Heart right ventricle (tissue), 16 donors: Measurements from ENCODE around the gene GOLGA2. TPM values are rescaled to one million over a fixed set of nuclear protein-coding genes. Genes with fewer than 3 reads are reported as not detected.

ENCODE experiments used
- ATAC-seq, 8 donors: fragments of 200-7000 bp; cut with Tn5 transposase; one replicate each; pipeline ENCODE4 v1.9.1; 2020; ENCODE audit warnings: mild to moderate bottlenecking in 8 of 8, moderate library complexity in 8 of 8, moderate number of reproducible peaks in 1 of 8
- DNase-seq, 2 donors: peaks; one replicate each; pipeline ENCODE4 v3.0.0-alpha.2; 2020
- H3K27ac ChIP-seq, 10 donors: fragments of 200-600 bp; sonication (generic) in 2 of 10; one replicate each; pipeline versions ENCODE4 v1.5.0 to v1.8.0; 2020 to 2022; ENCODE audit warnings: mild to moderate bottlenecking in 3 of 10
- H3K27me3 ChIP-seq, 7 donors: fragments of 200-600 bp; one replicate each; pipeline ENCODE4 v1.8.0; 2021 to 2022; ENCODE audit warnings: mild to moderate bottlenecking in 2 of 7
- H3K36me3 ChIP-seq, 9 donors: fragments of 200-600 bp; sonication (generic) in 1 of 9; one replicate each; pipeline versions ENCODE4 v1.5.0 to v1.8.0; 2020 to 2022; ENCODE audit warnings: mild to moderate bottlenecking in 2 of 9
- H3K4me1 ChIP-seq, 9 donors: fragments of 200-600 bp; sonication (generic) in 1 of 9; one replicate each; pipeline versions ENCODE4 v1.5.0 to v1.8.0; 2020 to 2022; ENCODE audit warnings: mild to moderate bottlenecking in 4 of 9
- H3K4me3 ChIP-seq, 10 donors: fragments of 200-600 bp; sonication (generic) in 2 of 10; one replicate each; pipeline versions ENCODE4 v1.5.0 to v1.8.0; 2020 to 2022; ENCODE audit warnings: mild to moderate bottlenecking in 7 of 10, moderate library complexity in 2 of 10
- H3K9me3 ChIP-seq, 11 donors: fragments of 200-600 bp in 10 of 11; sonication (generic) in 2 of 11; one replicate each; pipeline versions ENCODE4 v1.5.0 to v1.8.0; 2013 to 2022; ENCODE audit warnings: mild to moderate bottlenecking in 2 of 11, control low read depth in 1 of 11, moderate library complexity in 1 of 11
- WGBS, 2 donors: extraction: QIAGEN DNeasy Blood & Tissue Kit; methylation state at CpG; one replicate each; pipeline ENCODE4 v1.1.7; 2013; ENCODE audit warnings: inconsistent platforms in 1 of 2; 5-methylcytosine and 5-hydroxymethylcytosine counted together
- intact Hi-C, 10 donors: fragments of 100-400 bp; cut with DNase I; formaldehyde crosslinking; loops; one replicate each; pipeline versions ENCODE4 v1.11.1 to v1.14.2; 2022
- microRNA-seq, 2 donors: library from miRNA; unstranded; fragments of <30 nt; microRNA quantifications; one replicate each; pipeline ENCODE4 v1.2.0, GENCODE V29; 2021
- polyA plus RNA-seq, 2 donors: library from polyadenylated mRNA; stranded (reverse); fragments of 200-250 nt; gene quantifications; one replicate each; pipeline ENCODE4 v1.2.3, GENCODE V29; 2013
- total RNA-seq, 10 donors: library from RNA; stranded (reverse); fragmentation: NEBNext Ultra II Directional in 3 of 10; extraction: Animal tissue kit (Norgen Biotek cat#: 25700) in 3 of 10; gene quantifications; one replicate each; pipeline versions ENCODE4 v1.2.1 to v1.2.4, GENCODE V29; 2021 to 2023
- TF ChIP-seq, protein P1 (sequence below), 9 donors: fragments of 200-600 bp; sonication (generic) in 2 of 9; IDR thresholded peaks; one replicate each; pipeline versions ENCODE4 v1.5.0 to v1.8.0; 2021 to 2022; ENCODE audit warnings: antibody characterized with exemption in 9 of 9, mild to moderate bottlenecking in 5 of 9, moderate library complexity in 1 of 9
- donor health status: Arrhythmogenic right ventricular cardiomyopathy.
- donor health status: ischemic (EF 13 %, LVEDD 7.1; RV severe dilation, severe dysfunction).
- donor health status: healthy with polysubstance abuse.
- donor health status: DM: no; HTN: yes; CAD: no.
- donor health status: DM: no; HTN: no; CAD: no.
- donor health status: ischemic (EF 25% LVEDD 6.9; RV normal size, moderate dysfunction).
- donor health status: ischemic (EF 25% LVEDD 5.7; RV mildly dilated, moderate dysfunction).
- donor health status: healthy.
- donor health status: DM: yes; HTN: yes; CAD: no.
- donor health status: Ischemic cardiomyopathy.
- donor health status: ischemic (EF 35%, LVEDD 5.7; RV mildly dilated, moderate dysfunction).
- donor health status: nonischemic (EF 11% LVEDD 7.7; RV severe dilation, severe dysfunction).
- donor health status: DM: yes; HTN: yes; CAD: no.
- donor health status: PGD.
- donor health status: ischemic (EF 29% LVEDD 5.4; RV normal size, mild dysfunction).
- donor health status: nonischemic (EF 23%, LVEDD 6.1; RV moderate dilation, normal function).

The GOLGA2 gene
- total and polyA plus RNA-seq, 12 donors: 78.0 to 101 (median 89.1) TPM

DNA sequence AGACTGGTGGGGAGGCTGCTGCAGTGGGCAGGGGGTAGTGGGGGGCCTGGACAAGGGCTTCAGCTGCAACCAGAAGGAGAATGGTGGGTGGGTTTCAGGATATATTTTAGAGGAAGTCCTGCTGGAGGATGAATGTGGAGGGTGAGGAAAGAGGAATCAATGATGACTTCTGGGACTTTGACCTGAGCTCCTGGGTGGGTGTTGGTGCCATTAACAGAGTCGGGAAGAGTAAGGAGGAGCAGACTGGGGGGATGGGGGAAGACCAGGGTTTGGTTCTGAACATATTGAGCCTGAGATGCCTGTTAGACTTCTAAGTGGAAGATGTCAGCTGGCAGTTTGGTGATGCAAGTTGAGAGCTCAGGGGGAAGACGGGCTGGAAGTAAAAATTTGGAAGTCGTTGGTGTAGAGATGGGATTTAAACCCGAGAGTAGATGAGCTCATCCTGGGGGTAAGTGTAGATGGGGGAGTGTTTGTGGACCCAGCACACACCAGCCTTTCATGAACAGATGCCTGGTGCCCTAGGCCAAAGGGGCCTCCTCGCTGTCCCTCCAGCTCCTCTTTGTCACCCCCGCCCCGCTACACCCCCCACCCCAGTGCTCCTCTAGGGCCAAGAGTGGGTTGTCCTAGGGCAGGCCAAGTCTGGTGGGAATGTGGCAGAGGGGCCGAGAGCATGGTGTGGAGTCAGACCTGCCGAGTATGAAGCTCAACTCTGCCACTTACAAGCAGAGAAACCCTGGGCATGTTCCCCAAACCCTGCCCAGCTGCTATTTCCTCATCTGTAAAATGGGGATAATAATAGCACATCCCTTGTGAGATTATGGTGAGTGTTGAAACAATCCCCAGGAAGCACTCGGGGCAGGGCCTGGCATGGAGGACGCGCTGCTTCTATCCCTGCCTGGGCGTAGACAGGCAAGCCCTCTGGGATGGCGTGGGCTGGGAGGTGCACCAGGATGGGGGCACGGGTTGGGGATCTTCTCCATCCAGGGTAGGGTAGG is 68.6 kb downstream of the GOLGA2 start:
- peaks cover 0 to 18% (median 10%) of the 10 kb centered on the region in 9 donors for H3K4me1 ChIP-seq
- H3K36me3 ChIP-seq: no peaks in the 10 kb centered on the region
- TF ChIP-seq, protein P1, sequence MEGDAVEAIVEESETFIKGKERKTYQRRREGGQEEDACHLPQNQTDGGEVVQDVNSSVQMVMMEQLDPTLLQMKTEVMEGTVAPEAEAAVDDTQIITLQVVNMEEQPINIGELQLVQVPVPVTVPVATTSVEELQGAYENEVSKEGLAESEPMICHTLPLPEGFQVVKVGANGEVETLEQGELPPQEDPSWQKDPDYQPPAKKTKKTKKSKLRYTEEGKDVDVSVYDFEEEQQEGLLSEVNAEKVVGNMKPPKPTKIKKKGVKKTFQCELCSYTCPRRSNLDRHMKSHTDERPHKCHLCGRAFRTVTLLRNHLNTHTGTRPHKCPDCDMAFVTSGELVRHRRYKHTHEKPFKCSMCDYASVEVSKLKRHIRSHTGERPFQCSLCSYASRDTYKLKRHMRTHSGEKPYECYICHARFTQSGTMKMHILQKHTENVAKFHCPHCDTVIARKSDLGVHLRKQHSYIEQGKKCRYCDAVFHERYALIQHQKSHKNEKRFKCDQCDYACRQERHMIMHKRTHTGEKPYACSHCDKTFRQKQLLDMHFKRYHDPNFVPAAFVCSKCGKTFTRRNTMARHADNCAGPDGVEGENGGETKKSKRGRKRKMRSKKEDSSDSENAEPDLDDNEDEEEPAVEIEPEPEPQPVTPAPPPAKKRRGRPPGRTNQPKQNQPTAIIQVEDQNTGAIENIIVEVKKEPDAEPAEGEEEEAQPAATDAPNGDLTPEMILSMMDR (IDR thresholded peaks at IDR 0.05): no peak
- intact Hi-C loops: no loop called here
- WGBS, 2 donors: 72 to 81% methylated on average over 15 of the region's 15 CpGs
- H3K27ac ChIP-seq: no peak overlapping the region
- H3K27me3 ChIP-seq: peaks cover 0 to 24% (median 16%) of the 10 kb centered on the region in 7 donors
- no peak overlapping the region for H3K4me3 ChIP-seq
- no peak for ATAC-seq
- H3K9me3 ChIP-seq: no peaks in the 10 kb centered on the region
- no peak for DNase-seq

DNA sequence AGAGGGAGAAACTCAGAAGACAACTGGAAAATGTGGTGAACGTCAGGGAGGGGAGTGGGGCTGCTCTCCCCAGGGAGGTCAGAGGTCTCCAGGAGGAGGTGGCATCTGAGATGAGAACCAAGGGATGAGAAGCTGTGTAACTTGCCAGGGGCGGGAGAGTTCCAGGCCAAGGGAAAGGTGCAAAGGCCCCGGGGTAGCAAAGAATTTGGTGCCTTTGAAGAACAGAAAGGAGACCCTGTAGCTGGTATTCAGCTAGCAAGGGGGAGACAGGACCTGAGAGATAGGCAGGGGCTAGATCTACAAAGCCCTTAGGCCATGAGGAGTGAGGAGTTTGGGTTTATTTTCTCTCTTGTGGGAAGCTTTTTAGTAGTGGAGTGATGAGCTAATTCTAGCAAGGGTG is 69.3 kb downstream of the GOLGA2 start:
- TF ChIP-seq, protein P1 (IDR thresholded peaks at IDR 0.05): no peak
- DNase-seq (no peak), ATAC-seq (no peak)
- Histone ChIP-seq H3K27ac (no peak overlapping the region), H3K4me3 (no peak overlapping the region), H3K4me1 (peaks cover 0 to 18% (median 10%) of the 10 kb centered on the region in 9 donors), H3K36me3 (no peaks in the 10 kb centered on the region), H3K27me3 (peaks cover 0 to 20% (median 16%) of the 10 kb centered on the region in 7 donors), H3K9me3 (no peaks in the 10 kb centered on the region)
- WGBS, 2 donors: 83 to 89% methylated on average over 3 of the region's 3 CpGs
- intact Hi-C loops: no loop called here

Small RNAs within 50 kb of the gene (microRNA-seq; reads per million reads assigned to microRNA genes)
- gene MIR199B: 573 to 1,282 reads per million in 2 donors
- gene MIR3154: 0 to 0.51 reads per million in 2 donors

Other genes with a start within 250 kb of the GOLGA2 start
- gene NAIF1, start 208.7 kb downstream of the GOLGA2 start, total RNA-seq: 1 to 10 TPM; 3.2 to 7.0 (median 5.5) TPM
- gene NAIF1, start 208.7 kb downstream of the GOLGA2 start, polyA plus RNA-seq: 1 to 10 TPM; 4.4 to 7.2 TPM
- 10 to 100 TPM in 3 of 10 donors, 1 to 10 TPM in 7; 3.6 to 20.7 (median 7.5) TPM for gene SLC25A25, start 207.8 kb downstream of the GOLGA2 start, total RNA-seq
- 1 to 10 TPM; 2.3 to 4.8 TPM for gene SLC25A25, start 207.8 kb downstream of the GOLGA2 start, polyA plus RNA-seq
- gene PTGES2, start 148.3 kb downstream of the GOLGA2 start, total RNA-seq: 100 to 1,000 TPM; 117 to 166 (median 148) TPM
- gene PTGES2, start 148.3 kb downstream of the GOLGA2 start, polyA plus RNA-seq: 100 to 1,000 TPM; 132 to 147 TPM
- gene LCN2, start 126.6 kb downstream of the GOLGA2 start, total RNA-seq: 1 to 10 TPM in 1 of 10 donors, under 1 TPM in 4, not detected in 5; 0.34 to 2.7 (median 0.45) TPM
- gene LCN2, start 126.6 kb downstream of the GOLGA2 start, polyA plus RNA-seq: 1 to 10 TPM in 1 of 2 donors, under 1 TPM in 1; 0.62 to 1.5 TPM
- 10 to 100 TPM; 29.5 to 58.2 (median 36.1) TPM for gene BBLN, start 115.7 kb downstream of the GOLGA2 start, total RNA-seq
- 100 to 1,000 TPM in 1 of 2 donors, 10 to 100 TPM in 1; 70.2 to 159 TPM for gene BBLN, start 115.7 kb downstream of the GOLGA2 start, polyA plus RNA-seq
- gene CIZ1, start 84.4 kb downstream of the GOLGA2 start, total RNA-seq: 10 to 100 TPM; 63.0 to 96.0 (median 76.7) TPM
- gene CIZ1, start 84.4 kb downstream of the GOLGA2 start, polyA plus RNA-seq: 10 to 100 TPM; 39.7 to 70.2 TPM
- gene DNM1, start 72.6 kb downstream of the GOLGA2 start, total RNA-seq: 1 to 10 TPM; 2.1 to 7.7 (median 3.9) TPM
- gene DNM1, start 72.6 kb downstream of the GOLGA2 start, polyA plus RNA-seq: 10 to 100 TPM in 1 of 2 donors, 1 to 10 TPM in 1; 2.5 to 13.7 TPM
- 10 to 100 TPM; 13.9 to 23.8 (median 20.8) TPM for gene SWI5, start 269 bp upstream of the GOLGA2 start, total RNA-seq
- 10 to 100 TPM; 17.0 to 46.3 TPM for gene SWI5, start 269 bp upstream of the GOLGA2 start, polyA plus RNA-seq
- 10 to 100 TPM; 32.8 to 50.3 (median 44.2) TPM for gene TRUB2, start 46.4 kb upstream of the GOLGA2 start, total RNA-seq
- 10 to 100 TPM; 18.0 to 27.4 TPM for gene TRUB2, start 46.4 kb upstream of the GOLGA2 start, polyA plus RNA-seq
- 10 to 100 TPM; 26.5 to 35.8 (median 30.0) TPM for gene COQ4, start 46.8 kb upstream of the GOLGA2 start, total RNA-seq
- 10 to 100 TPM; 36.3 to 42.8 TPM for gene COQ4, start 46.8 kb upstream of the GOLGA2 start, polyA plus RNA-seq
- gene SLC27A4, start 64.5 kb upstream of the GOLGA2 start, total RNA-seq: 10 to 100 TPM in 9 of 10 donors, 1 to 10 TPM in 1; 10.0 to 26.3 (median 15.5) TPM
- gene SLC27A4, start 64.5 kb upstream of the GOLGA2 start, polyA plus RNA-seq: 10 to 100 TPM; 35.0 to 37.2 TPM
- 10 to 100 TPM; 39.2 to 64.3 (median 51.2) TPM for gene URM1, start 95.4 kb upstream of the GOLGA2 start, total RNA-seq
- 10 to 100 TPM; 18.7 to 75.7 TPM for gene URM1, start 95.4 kb upstream of the GOLGA2 start, polyA plus RNA-seq
- gene CERCAM, start 144.8 kb upstream of the GOLGA2 start, total RNA-seq: 10 to 100 TPM in 5 of 10 donors, 1 to 10 TPM in 5; 3.5 to 30.4 (median 10.0) TPM
- 10 to 100 TPM; 10.6 to 11.3 TPM for gene CERCAM, start 144.8 kb upstream of the GOLGA2 start, polyA plus RNA-seq
- gene ODF2, start 180.0 kb upstream of the GOLGA2 start, total RNA-seq: 10 to 100 TPM; 10.9 to 17.1 (median 14.8) TPM
- gene ODF2, start 180.0 kb upstream of the GOLGA2 start, polyA plus RNA-seq: 10 to 100 TPM; 13.2 to 19.7 TPM
- 10 to 100 TPM; 15.0 to 24.5 (median 19.9) TPM for gene GLE1, start 228.7 kb upstream of the GOLGA2 start, total RNA-seq
- gene GLE1, start 228.7 kb upstream of the GOLGA2 start, polyA plus RNA-seq: 10 to 100 TPM; 10.5 to 12.4 TPM